ENCODE data around the gene RANBP2. TPM values are rescaled to one million over a fixed set of nuclear protein-coding genes. Genes with fewer than 3 reads are reported as not detected.

RANBP2 gene
- total RNA-seq, 2 donors from 2014 or later, result 137 to 140 TPM

DNA sequence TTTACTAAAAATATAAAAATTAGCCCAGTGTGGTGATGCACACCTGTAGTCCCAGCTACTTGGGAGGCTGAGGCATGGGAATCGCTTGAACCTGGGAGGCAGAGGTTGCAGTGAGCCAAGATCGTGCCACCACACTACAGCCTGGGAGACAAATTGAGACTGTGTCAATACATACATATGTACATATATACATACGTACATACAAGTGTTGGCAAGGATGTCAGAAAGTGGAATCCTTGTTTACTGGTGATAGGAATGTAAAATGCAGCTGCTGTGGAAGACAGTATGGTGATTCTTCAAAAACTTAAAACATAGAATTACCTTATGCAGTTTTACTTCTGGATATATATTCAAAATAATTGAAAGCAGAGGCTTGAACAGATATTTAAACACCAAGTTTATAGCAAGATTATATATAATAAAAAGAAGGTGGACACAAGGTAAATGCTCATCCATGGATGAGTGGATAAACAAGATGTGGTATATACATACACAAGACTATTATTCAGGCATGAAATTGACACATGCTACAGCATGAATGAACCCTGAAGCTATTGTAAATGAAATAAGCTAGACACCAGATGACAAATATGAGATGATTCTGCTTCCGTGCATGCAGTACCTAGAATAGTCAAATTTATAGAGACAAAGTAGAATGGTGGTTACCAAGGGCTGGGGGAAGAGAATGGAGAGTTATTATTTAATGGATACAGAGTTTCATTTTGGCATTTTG, 110.5 kb downstream of the RANBP2 start:
- H3K4me1 Mint-ChIP-seq, result peaks cover 3% of the 10 kb centered on the region
- ATAC-seq, result no peak

DNA sequence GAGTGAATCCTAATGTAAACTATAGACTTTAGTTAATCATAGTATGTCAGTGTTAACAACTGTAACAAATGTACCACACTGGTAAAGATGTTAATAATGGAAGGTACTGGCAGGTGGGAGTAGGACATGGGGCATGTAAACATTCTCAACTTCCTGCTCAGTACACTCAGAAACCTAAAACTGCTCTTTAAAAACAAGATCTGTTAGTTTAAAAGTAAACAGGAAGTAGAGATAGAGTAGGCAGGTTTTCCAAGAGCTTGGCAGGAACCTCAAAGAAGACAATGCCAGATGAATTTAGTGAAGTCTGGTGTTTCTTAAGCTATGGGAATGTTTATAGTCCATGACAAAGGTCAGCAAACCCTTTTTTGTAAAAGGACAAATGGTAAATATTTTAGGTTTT, 113.9 kb downstream of the RANBP2 start:
- DNase-seq (no peak), ATAC-seq (no peak)
- H3K36me3 Mint-ChIP-seq (ENCODE audit: low read depth), result no peaks in the 10 kb centered on the region
- no peak overlapping the region for H3K27ac Mint-ChIP-seq
- no peak overlapping the region for H3K4me3 Mint-ChIP-seq
- peaks cover 3% of the 10 kb centered on the region for H3K4me1 Mint-ChIP-seq
- H3K27me3 Mint-ChIP-seq, result no peaks in the 10 kb centered on the region
- H3K9me3 ChIP-seq (ENCODE audit: control insufficient read depth, low read length, poor library complexity, severe bottlenecking), result no peaks in the 10 kb centered on the region

More for the DNA sequence above, 110.5 kb downstream of the RANBP2 start:
- H3K9me3 ChIP-seq (ENCODE audit: control insufficient read depth, low read length, poor library complexity, severe bottlenecking), result no peaks in the 10 kb centered on the region
- Mint-ChIP-seq H3K36me3 (ENCODE audit: low read depth) (no peaks in the 10 kb centered on the region), H3K27ac (no peak overlapping the region), H3K4me3 (no peak overlapping the region), H3K27me3 (no peaks in the 10 kb centered on the region)
- DNase-seq, result no peak

DNA sequence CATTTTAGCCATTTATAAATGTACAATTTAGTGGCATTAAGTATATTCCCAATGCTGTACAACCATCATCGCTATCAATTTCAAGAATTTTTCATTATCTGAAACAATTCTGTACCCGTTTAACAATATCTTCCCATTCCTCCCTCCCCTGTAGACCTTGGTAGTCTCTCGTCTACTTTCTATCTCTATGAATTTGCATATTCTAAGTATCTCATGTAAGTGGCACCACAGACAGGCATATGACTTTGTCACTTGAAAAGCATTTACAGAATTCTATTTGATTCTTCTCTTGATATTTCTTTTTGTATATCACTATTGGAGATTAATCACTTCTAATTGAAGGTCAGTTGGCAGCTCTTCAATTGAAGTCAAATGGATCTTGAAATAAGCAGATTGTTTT, 115.3 kb downstream of the RANBP2 start:
- no peak for ATAC-seq
- H3K27ac Mint-ChIP-seq, result no peak overlapping the region

DNA sequence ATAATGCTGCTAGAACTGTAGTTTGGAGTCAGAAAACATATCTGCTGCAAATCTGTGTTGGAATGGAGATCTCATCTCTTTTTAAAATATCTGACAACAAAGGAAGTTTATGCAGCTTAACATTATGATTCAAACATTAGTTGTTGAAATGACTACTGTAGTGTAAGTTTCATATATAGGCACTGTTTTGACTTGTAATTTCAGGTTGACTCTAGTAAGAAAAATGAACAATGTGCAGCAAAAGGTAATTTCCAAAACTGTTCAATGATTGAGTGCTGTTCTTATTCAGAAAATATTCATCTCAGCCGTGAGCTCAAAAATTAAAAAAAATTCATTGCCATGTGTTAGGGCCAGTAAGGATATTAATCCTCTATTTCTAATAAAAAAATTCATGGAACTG, 115.8 kb downstream of the RANBP2 start:
- DNase-seq (no peak), ATAC-seq (no peak)
- Mint-ChIP-seq H3K36me3 (ENCODE audit: low read depth) (no peaks in the 10 kb centered on the region), H3K4me1 (peaks cover 3% of the 10 kb centered on the region), H3K27me3 (no peaks in the 10 kb centered on the region), H3K4me3 (no peak overlapping the region), H3K27ac (no peak overlapping the region)
- H3K9me3 ChIP-seq (ENCODE audit: control insufficient read depth, low read length, poor library complexity, severe bottlenecking), result no peaks in the 10 kb centered on the region

More for the DNA sequence above, 115.3 kb downstream of the RANBP2 start:
- peaks cover 3% of the 10 kb centered on the region for H3K4me1 Mint-ChIP-seq
- no peak for DNase-seq
- H3K27me3 Mint-ChIP-seq, result no peaks in the 10 kb centered on the region
- H3K4me3 Mint-ChIP-seq, result peak overlapping the region; percentile 32
- no peaks in the 10 kb centered on the region for H3K36me3 Mint-ChIP-seq (ENCODE audit: low read depth)
- no peaks in the 10 kb centered on the region for H3K9me3 ChIP-seq (ENCODE audit: control insufficient read depth, low read length, poor library complexity, severe bottlenecking)

Other genes starting within 250 kb of the RANBP2 start
- gene LIMS1, start 185.0 kb upstream of the RANBP2 start, total RNA-seq, result 100 to 1,000 TPM; 141 to 233 TPM
- gene CCDC138, start 67.3 kb downstream of the RANBP2 start, total RNA-seq, result 1 to 10 TPM; 2.2 to 4.1 TPM